Nephron progenitor cell (in vitro differentiated cells): ENCODE measurements around the gene NECTIN2.
A peak's percentile ranks its signal among the peaks of the same experiment; 100 is the strongest.

Experiments used
- DNase-seq: peaks from one replicate; pipeline ENCODE4 v3.0.0; 2021
- H3K27ac Mint-ChIP-seq: 2 replicates; pipeline ENCODE4 v1.8.0; 2021; ENCODE audit warnings: mild to moderate bottlenecking, moderate library complexity, mixed read lengths
- H3K27me3 Mint-ChIP-seq: 2 replicates; pipeline ENCODE4 v1.8.0; 2021; ENCODE audit warnings: mild to moderate bottlenecking, low read depth, mixed read lengths; ENCODE audit not compliant: poor library complexity
- H3K36me3 Mint-ChIP-seq: 2 replicates; pipeline ENCODE4 v1.8.0; 2021; ENCODE audit warnings: low read depth, mixed read lengths
- H3K4me1 Mint-ChIP-seq: 2 replicates; pipeline ENCODE4 v1.8.0; 2021; ENCODE audit warnings: mixed read lengths
- H3K4me3 Mint-ChIP-seq: 2 replicates; pipeline ENCODE4 v1.8.0; 2021; ENCODE audit warnings: mild to moderate bottlenecking, moderate library complexity, mixed read lengths
- H3K9me3 Mint-ChIP-seq: 2 replicates; pipeline ENCODE4 v1.8.0; 2021; ENCODE audit warnings: mild to moderate bottlenecking, moderate library complexity, mixed read lengths
- TF ChIP-seq, protein P1 (sequence below): fragments of 200-600 bp; sonication (generic); IDR thresholded peaks from 2 replicates; pipeline ENCODE4 v1.5.0; 2021; ENCODE audit warnings: antibody characterized with exemption

Gene NECTIN2

DNA sequence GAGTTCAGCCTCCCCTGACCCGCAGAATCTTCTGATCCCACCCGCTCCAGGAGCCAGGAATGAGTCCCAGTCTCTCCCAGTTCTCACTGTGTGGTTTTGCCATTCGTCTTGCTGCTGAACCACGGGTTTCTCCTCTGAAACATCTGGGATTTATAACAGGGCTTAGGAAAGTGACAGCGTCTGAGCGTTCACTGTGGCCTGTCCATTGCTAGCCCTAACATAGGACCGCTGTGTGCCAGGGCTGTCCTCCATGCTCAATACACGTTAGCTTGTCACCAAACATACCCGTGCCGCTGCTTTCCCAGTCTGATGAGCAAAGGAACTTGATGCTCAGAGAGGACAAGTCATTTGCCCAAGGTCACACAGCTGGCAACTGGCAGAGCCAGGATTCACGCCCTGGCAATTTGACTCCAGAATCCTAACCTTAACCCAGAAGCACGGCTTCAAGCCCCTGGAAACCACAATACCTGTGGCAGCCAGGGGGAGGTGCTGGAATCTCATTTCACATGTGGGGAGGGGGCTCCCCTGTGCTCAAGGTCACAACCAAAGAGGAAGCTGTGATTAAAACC is 58.4 kb downstream of the NECTIN2 start:
- Mint-ChIP-seq H3K4me1 (peaks cover 31% of the 10 kb centered on the region), H3K9me3 (no peaks in the 10 kb centered on the region), H3K4me3 (no peak overlapping the region), H3K27ac (peak overlapping the region; percentile 51), H3K36me3 (peaks cover 10% of the 10 kb centered on the region), H3K27me3 (peaks cover 11% of the 10 kb centered on the region)
- no peak for DNase-seq
- TF ChIP-seq, protein P1, sequence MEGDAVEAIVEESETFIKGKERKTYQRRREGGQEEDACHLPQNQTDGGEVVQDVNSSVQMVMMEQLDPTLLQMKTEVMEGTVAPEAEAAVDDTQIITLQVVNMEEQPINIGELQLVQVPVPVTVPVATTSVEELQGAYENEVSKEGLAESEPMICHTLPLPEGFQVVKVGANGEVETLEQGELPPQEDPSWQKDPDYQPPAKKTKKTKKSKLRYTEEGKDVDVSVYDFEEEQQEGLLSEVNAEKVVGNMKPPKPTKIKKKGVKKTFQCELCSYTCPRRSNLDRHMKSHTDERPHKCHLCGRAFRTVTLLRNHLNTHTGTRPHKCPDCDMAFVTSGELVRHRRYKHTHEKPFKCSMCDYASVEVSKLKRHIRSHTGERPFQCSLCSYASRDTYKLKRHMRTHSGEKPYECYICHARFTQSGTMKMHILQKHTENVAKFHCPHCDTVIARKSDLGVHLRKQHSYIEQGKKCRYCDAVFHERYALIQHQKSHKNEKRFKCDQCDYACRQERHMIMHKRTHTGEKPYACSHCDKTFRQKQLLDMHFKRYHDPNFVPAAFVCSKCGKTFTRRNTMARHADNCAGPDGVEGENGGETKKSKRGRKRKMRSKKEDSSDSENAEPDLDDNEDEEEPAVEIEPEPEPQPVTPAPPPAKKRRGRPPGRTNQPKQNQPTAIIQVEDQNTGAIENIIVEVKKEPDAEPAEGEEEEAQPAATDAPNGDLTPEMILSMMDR = no peak

DNA sequence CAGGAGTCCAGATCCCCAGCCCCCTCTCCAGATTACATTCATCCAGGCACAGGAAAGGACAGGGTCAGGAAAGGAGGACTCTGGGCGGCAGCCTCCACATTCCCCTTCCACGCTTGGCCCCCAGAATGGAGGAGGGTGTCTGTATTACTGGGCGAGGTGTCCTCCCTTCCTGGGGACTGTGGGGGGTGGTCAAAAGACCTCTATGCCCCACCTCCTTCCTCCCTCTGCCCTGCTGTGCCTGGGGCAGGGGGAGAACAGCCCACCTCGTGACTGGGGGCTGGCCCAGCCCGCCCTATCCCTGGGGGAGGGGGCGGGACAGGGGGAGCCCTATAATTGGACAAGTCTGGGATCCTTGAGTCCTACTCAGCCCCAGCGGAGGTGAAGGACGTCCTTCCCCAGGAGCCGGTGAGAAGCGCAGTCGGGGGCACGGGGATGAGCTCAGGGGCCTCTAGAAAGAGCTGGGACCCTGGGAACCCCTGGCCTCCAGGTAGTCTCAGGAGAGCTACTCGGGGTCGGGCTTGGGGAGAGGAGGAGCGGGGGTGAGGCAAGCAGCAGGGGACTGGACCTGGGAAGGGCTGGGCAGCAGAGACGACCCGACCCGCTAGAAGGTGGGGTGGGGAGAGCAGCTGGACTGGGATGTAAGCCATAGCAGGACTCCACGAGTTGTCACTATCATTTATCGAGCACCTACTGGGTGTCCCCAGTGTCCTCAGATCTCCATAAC is 59.5 kb downstream of the NECTIN2 start, which contains the start of gene APOE:
TSS of gene APOE (plus strand) at position 360 of the 724 bp plus-strand sequence. CDS start 829 bp downstream, outside the sequence.
- Mint-ChIP-seq H3K27ac (peak within 1 kb of the TSS; percentile 51), H3K4me3 (peak within 1 kb of the TSS; percentile 83), H3K27me3 (peaks cover 11% of the 10 kb centered on the region), H3K36me3 (no peaks in the 10 kb centered on the region), H3K9me3 (no peaks in the 10 kb centered on the region), H3K4me1 (peaks cover 31% of the 10 kb centered on the region)
- TF ChIP-seq, protein P1 = no peak
- peak; percentile 41 for DNase-seq

DNA sequence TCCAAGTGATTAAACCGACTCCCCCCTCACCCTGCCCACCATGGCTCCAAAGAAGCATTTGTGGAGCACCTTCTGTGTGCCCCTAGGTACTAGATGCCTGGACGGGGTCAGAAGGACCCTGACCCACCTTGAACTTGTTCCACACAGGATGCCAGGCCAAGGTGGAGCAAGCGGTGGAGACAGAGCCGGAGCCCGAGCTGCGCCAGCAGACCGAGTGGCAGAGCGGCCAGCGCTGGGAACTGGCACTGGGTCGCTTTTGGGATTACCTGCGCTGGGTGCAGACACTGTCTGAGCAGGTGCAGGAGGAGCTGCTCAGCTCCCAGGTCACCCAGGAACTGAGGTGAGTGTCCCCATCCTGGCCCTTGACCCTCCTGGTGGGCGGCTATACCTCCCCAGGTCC is 61.5 kb downstream of the NECTIN2 start:
- peaks cover 11% of the 10 kb centered on the region for H3K27me3 Mint-ChIP-seq
- no peaks in the 10 kb centered on the region for H3K36me3 Mint-ChIP-seq
- H3K4me1 Mint-ChIP-seq = peaks cover 41% of the 10 kb centered on the region
- TF ChIP-seq, protein P1 = no peak
- H3K4me3 Mint-ChIP-seq = no peak overlapping the region
- H3K9me3 Mint-ChIP-seq = no peaks in the 10 kb centered on the region
- no peak for DNase-seq
- H3K27ac Mint-ChIP-seq = no peak overlapping the region

DNA sequence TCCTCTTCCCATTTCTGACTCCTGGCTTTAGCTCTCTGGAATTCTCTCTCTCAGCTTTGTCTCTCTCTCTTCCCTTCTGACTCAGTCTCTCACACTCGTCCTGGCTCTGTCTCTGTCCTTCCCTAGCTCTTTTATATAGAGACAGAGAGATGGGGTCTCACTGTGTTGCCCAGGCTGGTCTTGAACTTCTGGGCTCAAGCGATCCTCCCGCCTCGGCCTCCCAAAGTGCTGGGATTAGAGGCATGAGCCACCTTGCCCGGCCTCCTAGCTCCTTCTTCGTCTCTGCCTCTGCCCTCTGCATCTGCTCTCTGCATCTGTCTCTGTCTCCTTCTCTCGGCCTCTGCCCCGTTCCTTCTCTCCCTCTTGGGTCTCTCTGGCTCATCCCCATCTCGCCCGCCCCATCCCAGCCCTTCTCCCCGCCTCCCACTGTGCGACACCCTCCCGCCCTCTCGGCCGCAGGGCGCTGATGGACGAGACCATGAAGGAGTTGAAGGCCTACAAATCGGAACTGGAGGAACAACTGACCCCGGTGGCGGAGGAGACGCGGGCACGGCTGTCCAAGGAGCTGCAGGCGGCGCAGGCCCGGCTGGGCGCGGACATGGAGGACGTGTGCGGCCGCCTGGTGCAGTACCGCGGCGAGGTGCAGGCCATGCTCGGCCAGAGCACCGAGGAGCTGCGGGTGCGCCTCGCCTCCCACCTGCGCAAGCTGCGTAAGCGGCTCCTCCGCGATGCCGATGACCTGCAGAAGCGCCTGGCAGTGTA is 62.2 kb downstream of the NECTIN2 start:
- H3K27ac Mint-ChIP-seq = no peak overlapping the region
- H3K27me3 Mint-ChIP-seq = peaks cover 11% of the 10 kb centered on the region
- peak overlapping the region; percentile 37 for H3K4me3 Mint-ChIP-seq
- H3K36me3 Mint-ChIP-seq = no peaks in the 10 kb centered on the region
- peaks cover 46% of the 10 kb centered on the region for H3K4me1 Mint-ChIP-seq
- no peak for DNase-seq
- TF ChIP-seq, protein P1 = no peak
- H3K9me3 Mint-ChIP-seq = no peaks in the 10 kb centered on the region

DNA sequence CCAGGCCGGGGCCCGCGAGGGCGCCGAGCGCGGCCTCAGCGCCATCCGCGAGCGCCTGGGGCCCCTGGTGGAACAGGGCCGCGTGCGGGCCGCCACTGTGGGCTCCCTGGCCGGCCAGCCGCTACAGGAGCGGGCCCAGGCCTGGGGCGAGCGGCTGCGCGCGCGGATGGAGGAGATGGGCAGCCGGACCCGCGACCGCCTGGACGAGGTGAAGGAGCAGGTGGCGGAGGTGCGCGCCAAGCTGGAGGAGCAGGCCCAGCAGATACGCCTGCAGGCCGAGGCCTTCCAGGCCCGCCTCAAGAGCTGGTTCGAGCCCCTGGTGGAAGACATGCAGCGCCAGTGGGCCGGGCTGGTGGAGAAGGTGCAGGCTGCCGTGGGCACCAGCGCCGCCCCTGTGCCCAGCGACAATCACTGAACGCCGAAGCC is 62.8 kb downstream of the NECTIN2 start:
- no peak overlapping the region for H3K27ac Mint-ChIP-seq
- no peak overlapping the region for H3K4me3 Mint-ChIP-seq
- TF ChIP-seq, protein P1 = no peak
- no peak for DNase-seq
- no peaks in the 10 kb centered on the region for H3K9me3 Mint-ChIP-seq
- H3K4me1 Mint-ChIP-seq = peaks cover 47% of the 10 kb centered on the region
- peaks cover 11% of the 10 kb centered on the region for H3K27me3 Mint-ChIP-seq
- H3K36me3 Mint-ChIP-seq = no peaks in the 10 kb centered on the region
